HepG2 (cell line): ENCODE data around the gene TRAP1. TPM values are rescaled to one million over a fixed set of nuclear protein-coding genes. Genes with fewer than 3 reads are reported as not detected.

Experiments
- ATAC-seq: fragments of 200-7000 bp; cut with Tn5 transposase; 3 replicates; pipeline ENCODE4 v1.9.1; 2020; ENCODE audit warnings: mild to moderate bottlenecking, moderate library complexity
- BruUV-seq: library from RNA; stranded (reverse); fragments of 400-500 nt; replicated peaks from 2 replicates; lab custom pipeline; 2021; lab: Mats Ljungman, UMichigan
- CTCF ChIA-PET: fragments of 300-600 bp; formaldehyde crosslinking; extraction: SDS; loops from one replicate; lab custom pipeline; 2021; ENCODE audit warnings: low total read pairs, inconsistent platforms, low intra/inter-chr PET ratio; lab: Yijun Ruan, JAX
- POLR2A ChIA-PET: fragments of 350-600 bp; sonication (Branson Sonifier 250); formaldehyde crosslinking; loops from one replicate; lab custom pipeline; 2020; ENCODE audit warnings: antibody characterized with exemption, inconsistent platforms; lab: Yijun Ruan, JAX
- DNase-seq: peaks from one replicate; pipeline ENCODE4 v3.0.0-alpha.2; 2015; ENCODE audit warnings: low spot score
- FAIRE-seq: peaks from 3 replicates; lab custom pipeline; 2011; peaks lifted over from hg19 to GRCh38; lab: Jason Lieb, UNC
- H2AFZ ChIP-seq: one replicate; pipeline ENCODE4 v1.6.1; 2011; ENCODE audit warnings: low read length, inconsistent platforms
- H3K27ac ChIP-seq: fragments of 300-600 bp; 3 replicates; pipeline ENCODE4 v1.8.0; 2011; ENCODE audit warnings: mixed run types, mild to moderate bottlenecking, mixed read lengths, low read length, inconsistent platforms; ENCODE audit not compliant: insufficient read depth; ENCODE audit errors: extremely low read length
- H3K27me3 ChIP-seq, 2 experiments: fragments of 200-600 bp in 1 of 2; 2 replicates in 1 of 2; 3 replicates in 1 of 2; pipeline versions ENCODE4 v1.6.0 to v1.8.0; 2011; ENCODE audit warnings: low read length in 2 of 2, mild to moderate bottlenecking in 2 of 2, moderate library complexity in 2 of 2, inconsistent platforms in 1 of 2; ENCODE audit not compliant: insufficient read depth in 2 of 2, control insufficient read depth in 1 of 2
- H3K36me3 ChIP-seq, 2 experiments: fragments of 200-600 bp in 1 of 2; replicated peaks in 1 of 2; 2 replicates in 1 of 2; 3 replicates in 1 of 2; pipeline versions ENCODE4 v1.5.1 to v1.8.0; 2011; ENCODE audit warnings: low read length in 2 of 2, inconsistent platforms in 1 of 2; ENCODE audit not compliant: insufficient read depth in 2 of 2, control insufficient read depth in 1 of 2
- H3K4me1 ChIP-seq: 2 replicates; pipeline ENCODE4 v1.5.1; 2012; ENCODE audit warnings: low read length, inconsistent platforms; ENCODE audit not compliant: insufficient read depth
- H3K4me2 ChIP-seq: 2 replicates; pipeline ENCODE4 v1.6.0; 2011; ENCODE audit warnings: low read depth, low read length, inconsistent platforms
- H3K4me3 ChIP-seq, 3 experiments: fragments of 200-600 bp in 1 of 3; sonication (generic), shearing (Covaris generic) in 1 of 3; replicated peaks in 1 of 3; 2 replicates each; pipeline ENCODE4 v1.5.1; 2011 to 2016; ENCODE audit warnings: low read length in 3 of 3, inconsistent platforms in 2 of 3, low read depth in 2 of 3, mild to moderate bottlenecking in 2 of 3, control low read depth in 1 of 3, mixed read lengths in 1 of 3; ENCODE audit not compliant: insufficient read depth in 1 of 3
- H3K79me2 ChIP-seq: one replicate; pipeline ENCODE4 v1.6.1; 2011; ENCODE audit warnings: low read length, inconsistent platforms; ENCODE audit not compliant: insufficient read depth
- H3K9ac ChIP-seq: 2 replicates; pipeline ENCODE4 v1.6.0; 2011; ENCODE audit warnings: mild to moderate bottlenecking, low read depth, low read length, inconsistent platforms; ENCODE audit not compliant: insufficient read depth
- H3K9me3 ChIP-seq: 2 replicates; pipeline ENCODE4 v1.5.1; 2012; ENCODE audit warnings: mild to moderate bottlenecking, low read length
- H4K20me1 ChIP-seq: 2 replicates; pipeline ENCODE4 v1.6.0; 2011; ENCODE audit warnings: inconsistent platforms, mild to moderate bottlenecking, low read length, moderate library complexity; ENCODE audit not compliant: insufficient read depth
- CCDC6 ChIP-seq: sonication (generic); formaldehyde crosslinking; IDR thresholded peaks from 2 replicates; pipeline ENCODE4 v1.8.1; 2022; ENCODE audit warnings: mild to moderate bottlenecking, missing genetic modification reagents, moderate library complexity
- PHF21A ChIP-seq: sonication (generic); formaldehyde crosslinking; IDR thresholded peaks from 2 replicates; pipeline ENCODE4 v1.5.0; 2020; ENCODE audit warnings: mild to moderate bottlenecking, missing genetic modification reagents
- SATB2 ChIP-seq: sonication (generic); formaldehyde crosslinking; IDR thresholded peaks from 2 replicates; pipeline ENCODE4 v1.5.0; 2020; ENCODE audit warnings: missing genetic modification reagents
- ZNF274 ChIP-seq: sonication (generic); formaldehyde crosslinking; IDR thresholded peaks from 2 replicates; pipeline ENCODE4 v1.5.1; 2020; ENCODE audit warnings: mild to moderate bottlenecking, missing genetic modification reagents
- ZNF44 ChIP-seq: sonication (generic); formaldehyde crosslinking; IDR thresholded peaks from 2 replicates; pipeline ENCODE4 v1.5.1; 2020; ENCODE audit warnings: mild to moderate bottlenecking, missing genetic modification reagents
- ZNF503 ChIP-seq: sonication (generic); formaldehyde crosslinking; IDR thresholded peaks from 2 replicates; pipeline ENCODE4 v1.4.0; 2020; ENCODE audit warnings: missing genetic modification reagents
- WGBS: methylation state at CpG from one replicate; pipeline ENCODE4 v1.1.6; 2017; ENCODE audit warnings: low lambda C conversion rate; 5-methylcytosine and 5-hydroxymethylcytosine counted together
- in situ Hi-C: cut with HindIII; loops from 2 replicates; pipeline ENCODE4 v1.10.0; 2017; ENCODE audit warnings: low pct_unique_long_range_greater_than_20kb; ENCODE audit not compliant: extremely low pct_ligation_motif_present
- intact Hi-C: fragments of 100-400 bp; cut with micrococcal nuclease; formaldehyde crosslinking; loops from one replicate; pipeline ENCODE4 v1.10.0; 2022; ENCODE audit not compliant: unreplicated experiment
- polyA plus RNA-seq, 8 experiments: library from polyadenylated mRNA; depleted of rRNA in 3 of 8; stranded (reverse) in 7 of 8; unstranded in 1 of 8; fragments of >200 nt; fragmentation: Illumina TruSeq in 4 of 8; extraction: Trizol in 4 of 8; gene quantifications; 2 replicates each; pipeline versions ENCODE4 v1.2.1 to v1.2.3, GENCODE V29; 2011 to 2016; ENCODE audit warnings: low read depth in 4 of 8, missing spikeins in 1 of 8, mixed read lengths in 1 of 8; ENCODE audit not compliant: insufficient read depth in 1 of 8
- total RNA-seq, 5 experiments: library from RNA; depleted of rRNA; stranded (reverse); fragments of >200 nt; fragmentation: Illumina TruSeq; extraction: Trizol; gene quantifications; 2 replicates each; pipeline ENCODE4 v1.2.3, GENCODE V29; 2016; ENCODE audit warnings: low read depth in 1 of 5
- TF ChIP-seq, protein P1 (sequence below): sonication (generic); formaldehyde crosslinking; IDR thresholded peaks from 2 replicates; pipeline ENCODE4 v1.4.0; 2020; ENCODE audit warnings: missing genetic modification reagents
- TF ChIP-seq, protein P2 (sequence below): sonication (generic); formaldehyde crosslinking; IDR thresholded peaks from 2 replicates; pipeline ENCODE4 v1.4.0; 2020; ENCODE audit warnings: missing genetic modification reagents, mild to moderate bottlenecking, borderline replicate concordance
- TF ChIP-seq, protein P3 (sequence below): IDR thresholded peaks from 2 replicates; pipeline ENCODE4 v1.6.1; 2016; ENCODE audit warnings: missing compliant biosample characterization, missing genetic modification reagents, borderline replicate concordance

The TRAP1 gene
- total and polyA plus RNA-seq, 2 of the 13 experiments (the other 11 are each of a cell fraction or from before 2014, with no cell fraction given) = 127 to 240 TPM

DNA sequence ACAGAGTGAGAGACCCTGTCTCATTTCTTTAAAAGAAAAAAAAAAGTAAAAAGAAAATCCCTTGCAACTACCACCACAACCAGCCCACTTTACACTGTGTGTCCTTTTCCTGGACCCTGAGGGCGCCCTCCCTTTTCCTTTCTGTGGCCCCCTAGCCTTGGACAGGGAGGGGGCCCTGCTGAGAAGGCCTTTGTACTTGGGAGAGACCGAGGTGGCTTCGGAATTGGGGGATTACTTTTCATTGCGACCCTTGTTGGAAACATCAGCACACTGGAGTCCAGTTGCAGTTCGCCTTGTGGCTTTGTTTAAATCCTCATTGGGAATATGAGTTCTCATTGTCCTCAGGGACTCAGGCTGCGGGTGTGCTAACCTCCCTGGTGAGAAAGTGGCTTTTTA lies 72.2 kb downstream of the TRAP1 start:
- FAIRE-seq = no peak
- H3K4me1 ChIP-seq = peaks cover 40% of the 10 kb centered on the region
- no peak for ATAC-seq
- POLR2A ChIA-PET = no interaction called here
- CTCF ChIA-PET = no interaction called here
- H3K36me3 ChIP-seq = peaks cover 1 to 2% of the 10 kb centered on the region in 2 experiments; a peak in 1 of 5 replicates
- DNase-seq = no peak
- H3K4me3 ChIP-seq = no peak overlapping the region
- 0 out of 2 replicates have a peak overlapping the region, but pooled peaks have one; percentile 52 for H3K9ac ChIP-seq
- peak overlapping the region; percentile 62 for H3K27ac ChIP-seq
- TF ChIP-seq, protein P1, sequence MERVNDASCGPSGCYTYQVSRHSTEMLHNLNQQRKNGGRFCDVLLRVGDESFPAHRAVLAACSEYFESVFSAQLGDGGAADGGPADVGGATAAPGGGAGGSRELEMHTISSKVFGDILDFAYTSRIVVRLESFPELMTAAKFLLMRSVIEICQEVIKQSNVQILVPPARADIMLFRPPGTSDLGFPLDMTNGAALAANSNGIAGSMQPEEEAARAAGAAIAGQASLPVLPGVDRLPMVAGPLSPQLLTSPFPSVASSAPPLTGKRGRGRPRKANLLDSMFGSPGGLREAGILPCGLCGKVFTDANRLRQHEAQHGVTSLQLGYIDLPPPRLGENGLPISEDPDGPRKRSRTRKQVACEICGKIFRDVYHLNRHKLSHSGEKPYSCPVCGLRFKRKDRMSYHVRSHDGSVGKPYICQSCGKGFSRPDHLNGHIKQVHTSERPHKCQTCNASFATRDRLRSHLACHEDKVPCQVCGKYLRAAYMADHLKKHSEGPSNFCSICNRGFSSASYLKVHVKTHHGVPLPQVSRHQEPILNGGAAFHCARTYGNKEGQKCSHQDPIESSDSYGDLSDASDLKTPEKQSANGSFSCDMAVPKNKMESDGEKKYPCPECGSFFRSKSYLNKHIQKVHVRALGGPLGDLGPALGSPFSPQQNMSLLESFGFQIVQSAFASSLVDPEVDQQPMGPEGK (CRISPR knock-in tag) = 0 out of 2 replicates have a peak, but pooled peaks have one; percentile 18
- TF ChIP-seq SATB2 (CRISPR knock-in tag) = no peak
- H2AFZ ChIP-seq = no peak overlapping the region
- no peaks in the 10 kb centered on the region for H3K27me3 ChIP-seq
- H3K79me2 ChIP-seq = no peaks in the 10 kb centered on the region
- H4K20me1 ChIP-seq = no peaks in the 10 kb centered on the region
- no TSS peak for BruUV-seq
- no peak overlapping the region for H3K4me2 ChIP-seq
- no peaks in the 10 kb centered on the region for H3K9me3 ChIP-seq
- in situ Hi-C loops (no loop called here), intact Hi-C loops (no loop called here)
- WGBS = 83% methylated on average over 6 of the region's 6 CpGs

GRCh38 chr16:3643095-3643730 lies 74.1 kb downstream of the TRAP1 start:
- no peak overlapping the region for H2AFZ ChIP-seq
- no peaks in the 10 kb centered on the region for H4K20me1 ChIP-seq
- H3K4me2 ChIP-seq = no peak overlapping the region
- ChIA-PET CTCF (no interaction called here), POLR2A (no interaction called here)
- H3K9ac ChIP-seq = no peak overlapping the region
- in situ Hi-C loops = no loop called here
- FAIRE-seq (no peak), ATAC-seq (no peak), DNase-seq (no peak)
- intact Hi-C loops = no loop called here
- no peak overlapping the region for H3K27ac ChIP-seq
- no peak overlapping the region for H3K4me3 ChIP-seq
- H3K4me1 ChIP-seq = peaks cover 59% of the 10 kb centered on the region
- no TSS peak for BruUV-seq
- no peaks in the 10 kb centered on the region for H3K27me3 ChIP-seq
- no peaks in the 10 kb centered on the region for H3K79me2 ChIP-seq
- H3K36me3 ChIP-seq = peaks cover 1 to 2% of the 10 kb centered on the region in 2 experiments; a peak in 1 of 5 replicates
- no peaks in the 10 kb centered on the region for H3K9me3 ChIP-seq
- 93% methylated on average over 14 of the region's 14 CpGs for WGBS
- TF ChIP-seq CCDC6 (no peak), ZNF503 (no peak), PHF21A (CRISPR knock-in tag) (no peak), ZNF274 (CRISPR knock-in tag) (no peak), ZNF44 (CRISPR knock-in tag) (no peak)
- TF ChIP-seq, protein P2, sequence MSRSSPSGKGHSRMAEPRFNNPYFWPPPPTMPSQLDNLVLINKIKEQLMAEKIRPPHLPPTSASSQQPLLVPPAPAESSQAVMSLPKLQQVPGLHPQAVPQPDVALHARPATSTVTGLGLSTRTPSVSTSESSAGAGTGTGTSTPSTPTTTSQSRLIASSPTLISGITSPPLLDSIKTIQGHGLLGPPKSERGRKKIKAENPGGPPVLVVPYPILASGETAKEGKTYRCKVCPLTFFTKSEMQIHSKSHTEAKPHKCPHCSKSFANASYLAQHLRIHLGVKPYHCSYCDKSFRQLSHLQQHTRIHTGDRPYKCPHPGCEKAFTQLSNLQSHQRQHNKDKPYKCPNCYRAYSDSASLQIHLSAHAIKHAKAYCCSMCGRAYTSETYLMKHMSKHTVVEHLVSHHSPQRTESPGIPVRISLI (CRISPR knock-in tag) = no peak
- TF ChIP-seq, protein P3, sequence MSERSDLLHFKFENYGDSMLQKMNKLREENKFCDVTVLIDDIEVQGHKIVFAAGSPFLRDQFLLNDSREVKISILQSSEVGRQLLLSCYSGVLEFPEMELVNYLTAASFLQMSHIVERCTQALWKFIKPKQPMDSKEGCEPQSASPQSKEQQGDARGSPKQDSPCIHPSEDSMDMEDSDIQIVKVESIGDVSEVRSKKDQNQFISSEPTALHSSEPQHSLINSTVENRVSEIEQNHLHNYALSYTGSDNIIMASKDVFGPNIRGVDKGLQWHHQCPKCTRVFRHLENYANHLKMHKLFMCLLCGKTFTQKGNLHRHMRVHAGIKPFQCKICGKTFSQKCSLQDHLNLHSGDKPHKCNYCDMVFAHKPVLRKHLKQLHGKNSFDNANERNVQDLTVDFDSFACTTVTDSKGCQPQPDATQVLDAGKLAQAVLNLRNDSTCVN (CRISPR knock-in tag) = no peak
